SU-DHL-6 (cell line): ENCODE measurements around the gene GRB10.

Source experiments
- H2AFZ ChIP-seq: fragments of 200-600 bp; sonication (generic); 2 replicates; pipeline ENCODE4 v1.6.1; 2014; ENCODE audit warnings: low read depth, mild to moderate bottlenecking, moderate library complexity, mixed read lengths, antibody characterized with exemption, low read length; ENCODE audit not compliant: severe bottlenecking
- H3F3A ChIP-seq: fragments of 200-600 bp; shearing (Covaris generic); 2 replicates; pipeline ENCODE4 v1.6.0; 2016; ENCODE audit warnings: antibody characterized with exemption, mild to moderate bottlenecking; ENCODE audit not compliant: insufficient read depth
- H3K27ac ChIP-seq: fragments of 200-600 bp; sonication (generic); 2 replicates; pipeline ENCODE4 v1.5.1; 2016; ENCODE audit warnings: low read depth, mild to moderate bottlenecking, low read length, moderate library complexity, mixed read lengths
- H3K27me3 ChIP-seq: fragments of 200-600 bp; sonication (generic), shearing (Covaris generic); 2 replicates; pipeline ENCODE4 v1.6.0; 2014; ENCODE audit warnings: mild to moderate bottlenecking, low read length
- H3K36me3 ChIP-seq: fragments of 200-600 bp; sonication (generic); 2 replicates; pipeline ENCODE4 v1.6.1; 2014; ENCODE audit warnings: mild to moderate bottlenecking, low read length, mixed read lengths
- H3K4me2 ChIP-seq: fragments of 300-600, 200-600 bp; shearing (Covaris generic), sonication (generic); 2 replicates; pipeline ENCODE4 v1.6.0; 2014; ENCODE audit warnings: low read length, low read depth, mild to moderate bottlenecking; ENCODE audit not compliant: poor library complexity, severe bottlenecking
- H3K4me3 ChIP-seq: fragments of 200-600 bp; sonication (generic); 2 replicates; pipeline ENCODE4 v1.5.1; 2014; ENCODE audit warnings: antibody characterized with exemption, low read length, mild to moderate bottlenecking, mixed read lengths; ENCODE audit not compliant: insufficient read depth, poor library complexity, severe bottlenecking
- H3K79me2 ChIP-seq: fragments of 200-600 bp; sonication (generic); 2 replicates; pipeline ENCODE4 v1.6.1; 2014; ENCODE audit warnings: mild to moderate bottlenecking, low read length, moderate library complexity; ENCODE audit not compliant: insufficient read depth
- H3K9ac ChIP-seq: fragments of 200-600 bp; sonication (generic); 2 replicates; pipeline ENCODE4 v1.7.0; 2014; ENCODE audit warnings: mild to moderate bottlenecking, low read length
- H3K9me2 ChIP-seq: fragments of 200-600 bp; sonication (generic); replicated peaks from 2 replicates; pipeline ENCODE4 v1.6.1; 2014; ENCODE audit warnings: low read length; ENCODE audit not compliant: insufficient read depth
- H3K9me3 ChIP-seq: fragments of 200-600 bp; sonication (generic); 2 replicates; pipeline ENCODE4 v1.6.1; 2014; ENCODE audit warnings: low read length, mixed read lengths; ENCODE audit not compliant: insufficient read depth
- H4K20me1 ChIP-seq: fragments of 200-600 bp; sonication (generic); 2 replicates; pipeline ENCODE4 v1.6.1; 2014; ENCODE audit warnings: low read depth, mild to moderate bottlenecking, antibody characterized with exemption, low read length, moderate library complexity, mixed read lengths
- CTCF ChIP-seq: fragments of 200-600 bp; sonication (generic); IDR thresholded peaks from one replicate; pipeline ENCODE4 v1.5.1; 2017; ENCODE audit warnings: antibody characterized with exemption, mild to moderate bottlenecking, low read length, moderate library complexity; ENCODE audit not compliant: insufficient read depth, poor library complexity, severe bottlenecking
- EZH2phosphoT487 ChIP-seq: fragments of 200-600 bp; sonication (generic), shearing (Covaris generic); conservative IDR thresholded peaks from 2 replicates; pipeline ENCODE4 v1.6.1; 2018; ENCODE audit warnings: mild to moderate bottlenecking, antibody characterized with exemption, low read length, moderate library complexity, mixed read lengths

GRB10 gene

GRCh38 chr7:50655020-50655419 lies 127.7 kb downstream of the GRB10 start:
- Histone ChIP-seq H3K4me2 (no peak overlapping the region), H3K36me3 (no peaks in the 10 kb centered on the region), H2AFZ (no peak overlapping the region), H3K9ac (no peak overlapping the region), H3K79me2 (no peaks in the 10 kb centered on the region), H4K20me1 (no peaks in the 10 kb centered on the region), H3K9me3 (no peaks in the 10 kb centered on the region), H3K27ac (no peak overlapping the region), H3K9me2 (no peaks in the 10 kb centered on the region), H3K27me3 (no peaks in the 10 kb centered on the region; the same call in 1 of the 2 replicates), H3F3A (no peaks in the 10 kb centered on the region), H3K4me3 (no peak overlapping the region)
- TF ChIP-seq EZH2phosphoT487 (no peak), CTCF (no peak)

- Histone ChIP-seq H4K20me1 (no peaks in the 10 kb centered on the region), H3K9ac (no peak overlapping the region), H3K27ac (no peak overlapping the region), H3K4me3 (no peak overlapping the region), H3K4me2 (no peak overlapping the region), H3K27me3 (no peaks in the 10 kb centered on the region; the same call in 1 of the 2 replicates), H3K79me2 (no peaks in the 10 kb centered on the region), H3K36me3 (no peaks in the 10 kb centered on the region), H3F3A (no peaks in the 10 kb centered on the region), H3K9me2 (no peaks in the 10 kb centered on the region), H3K9me3 (no peaks in the 10 kb centered on the region), H2AFZ (no peak overlapping the region)
- TF ChIP-seq EZH2phosphoT487 (no peak), CTCF (no peak)
Measured at GRCh38 chr7:50653981-50654425, 128.7 kb downstream of the GRB10 start.

GRCh38 chr7:50653126-50653864 lies 129.4 kb downstream of the GRB10 start:
- no peaks in the 10 kb centered on the region for H3K36me3 ChIP-seq
- no peaks in the 10 kb centered on the region for H3K9me2 ChIP-seq
- no peaks in the 10 kb centered on the region for H4K20me1 ChIP-seq
- H3K4me2 ChIP-seq = no peak overlapping the region
- H2AFZ ChIP-seq = no peak overlapping the region
- no peaks in the 10 kb centered on the region for H3F3A ChIP-seq
- TF ChIP-seq EZH2phosphoT487 (no peak), CTCF (no peak)
- H3K9ac ChIP-seq = no peak overlapping the region
- H3K4me3 ChIP-seq = no peak overlapping the region
- H3K9me3 ChIP-seq = no peaks in the 10 kb centered on the region
- H3K79me2 ChIP-seq = no peaks in the 10 kb centered on the region
- no peak overlapping the region for H3K27ac ChIP-seq
- H3K27me3 ChIP-seq = no peaks in the 10 kb centered on the region; the same call in 1 of the 2 replicates
